Keratinocyte (primary cell): ENCODE results near the gene COL25A1. TPM values are rescaled to one million over a fixed set of nuclear protein-coding genes. Genes with fewer than 3 reads are reported as not detected.

Experiments
- DNase-seq: peaks from one replicate; pipeline ENCODE4 v3.0.0-alpha.2; 2011; ENCODE audit warnings: low read depth, missing footprints, low spot score
- FAIRE-seq: peaks from 2 replicates; lab custom pipeline; 2011; peaks lifted over from hg19 to GRCh38; lab: Jason Lieb, UNC
- H2AFZ ChIP-seq: 2 replicates; pipeline ENCODE4 v1.6.0; 2012; ENCODE audit warnings: low read length, control low read depth, inconsistent platforms; ENCODE audit not compliant: control insufficient read depth
- H3K27ac ChIP-seq: 2 replicates; pipeline ENCODE4 v1.5.1; 2011; ENCODE audit warnings: low read length; ENCODE audit not compliant: control insufficient read depth, insufficient read depth
- H3K27me3 ChIP-seq: 3 replicates; pipeline ENCODE4 v1.6.0; 2011; ENCODE audit warnings: low read length; ENCODE audit not compliant: control insufficient read depth, insufficient read depth; ENCODE audit errors: extremely low read depth
- H3K36me3 ChIP-seq, 2 experiments: 2 replicates in 1 of 2; 3 replicates in 1 of 2; pipeline ENCODE4 v1.5.1; 2011; ENCODE audit warnings: low read length in 2 of 2, mild to moderate bottlenecking in 1 of 2; ENCODE audit not compliant: control insufficient read depth in 2 of 2, insufficient read depth in 2 of 2; ENCODE audit errors: extremely low read depth in 1 of 2
- H3K4me1 ChIP-seq: 3 replicates; pipeline ENCODE4 v1.5.1; 2011; ENCODE audit warnings: low read length; ENCODE audit not compliant: control insufficient read depth, insufficient read depth; ENCODE audit errors: extremely low read depth
- H3K4me2 ChIP-seq: 3 replicates; pipeline ENCODE4 v1.6.0; 2011; ENCODE audit warnings: low read depth, low read length; ENCODE audit not compliant: control insufficient read depth, insufficient read depth; ENCODE audit errors: extremely low read depth
- H3K4me3 ChIP-seq, 3 experiments: fragments of 200-600 bp in 1 of 3; sonication (generic) in 1 of 3; 2 replicates in 2 of 3; 3 replicates in 1 of 3; pipeline ENCODE4 v1.5.1; 2011 to 2016; ENCODE audit warnings: low read length in 3 of 3, mild to moderate bottlenecking in 3 of 3, control low read depth in 2 of 3, inconsistent platforms in 1 of 3, low read depth in 1 of 3, mixed read lengths in 1 of 3, mixed run types in 1 of 3, moderate library complexity in 1 of 3; ENCODE audit not compliant: control insufficient read depth in 2 of 3, insufficient read depth in 2 of 3; ENCODE audit errors: extremely low read depth in 1 of 3
- H3K79me2 ChIP-seq: 2 replicates; pipeline ENCODE4 v1.6.0; 2012; ENCODE audit warnings: low read length; ENCODE audit not compliant: control insufficient read depth, insufficient read depth
- H3K9ac ChIP-seq: 3 replicates; pipeline ENCODE4 v1.6.0; 2011; ENCODE audit warnings: low read length; ENCODE audit not compliant: control insufficient read depth, insufficient read depth; ENCODE audit errors: extremely low read depth
- H3K9me1 ChIP-seq: 3 replicates; pipeline ENCODE4 v1.6.0; 2011; ENCODE audit warnings: low read length; ENCODE audit not compliant: control insufficient read depth, insufficient read depth; ENCODE audit errors: extremely low read depth
- H3K9me3 ChIP-seq: 2 replicates; pipeline ENCODE4 v1.5.1; 2012; ENCODE audit warnings: low read depth, low read length; ENCODE audit not compliant: control insufficient read depth
- H4K20me1 ChIP-seq: 3 replicates; pipeline ENCODE4 v1.6.0; 2011; ENCODE audit warnings: low read length; ENCODE audit not compliant: control insufficient read depth, insufficient read depth; ENCODE audit errors: extremely low read depth
- CTCF ChIP-seq, 3 experiments: IDR thresholded peaks in 1 of 3; conservative IDR thresholded peaks in 1 of 3; optimal IDR thresholded peaks in 1 of 3; 2 replicates in 2 of 3; 3 replicates in 1 of 3; pipeline versions ENCODE3 to v1.5.1; 2011; ENCODE audit warnings: low read length in 3 of 3, mild to moderate bottlenecking in 3 of 3, moderate library complexity in 2 of 3, control low read depth in 1 of 3, inconsistent platforms in 1 of 3; ENCODE audit not compliant: insufficient read depth in 2 of 3; ENCODE audit errors: extremely low read depth in 1 of 3
- EZH2 ChIP-seq: IDR thresholded peaks from one replicate; pipeline ENCODE4 v1.6.1; 2012; ENCODE audit warnings: inconsistent platforms, mild to moderate bottlenecking, low read length, moderate library complexity
- dilution Hi-C: fragments of 300-500 bp; cut with MboI; formaldehyde crosslinking; loops from one replicate; pipeline ENCODE4 v1.7.0; 2020; ENCODE audit warnings: low sequenced_read_pairs; ENCODE audit not compliant: extremely low pct_ligation_motif_present
- polyA plus RNA-seq, 5 experiments: library from polyadenylated mRNA; depleted of rRNA in 3 of 5; stranded (reverse) in 3 of 5; stranded (forward) in 1 of 5; unstranded in 1 of 5; fragments of >200 nt; gene quantifications; 1 replicate in 1 of 5; 2 replicates in 3 of 5; 3 replicates in 1 of 5; pipeline versions ENCODE4 v1.2.1 to v1.2.3, GENCODE V29; 2011 to 2012; ENCODE audit warnings: missing spikeins in 2 of 5, low read depth in 1 of 5, low replicate concordance in 1 of 5

Gene COL25A1
- polyA plus RNA-seq, 1 donor (not counting 4 experiments of a cell fraction or from before 2014, with no cell fraction given): not detected

- Histone ChIP-seq H3K9ac (no peak overlapping the region), H3K79me2 (no peaks in the 10 kb centered on the region), H4K20me1 (no peaks in the 10 kb centered on the region), H3K4me1 (no peaks in the 10 kb centered on the region), H3K27me3 (no peaks in the 10 kb centered on the region), H3K27ac (no peak overlapping the region), H3K9me3 (no peaks in the 10 kb centered on the region), H2AFZ (no peak overlapping the region), H3K9me1 (no peaks in the 10 kb centered on the region), H3K36me3 (no peaks in the 10 kb centered on the region), H3K4me3 (no peak overlapping the region), H3K4me2 (no peak overlapping the region)
- DNase-seq (no peak), FAIRE-seq (no peak)
- no peak for TF ChIP-seq CTCF (optimal IDR thresholded peaks at IDR 0.05 in 1 of 3, IDR thresholded peaks at IDR 0.05 in 1 of 3, conservative IDR thresholded peaks at IDR 0.05 in 1 of 3; ENCODE audit: extremely low read depth in 1 of 3, insufficient read depth in 2 of 3, low read length in 3 of 3)
- TF ChIP-seq EZH2: no peak
- dilution Hi-C loops: no loop called here
These were observed 268.5 kb downstream of the COL25A1 start for GRCh38 chr4:109033993-109034392.

DNA sequence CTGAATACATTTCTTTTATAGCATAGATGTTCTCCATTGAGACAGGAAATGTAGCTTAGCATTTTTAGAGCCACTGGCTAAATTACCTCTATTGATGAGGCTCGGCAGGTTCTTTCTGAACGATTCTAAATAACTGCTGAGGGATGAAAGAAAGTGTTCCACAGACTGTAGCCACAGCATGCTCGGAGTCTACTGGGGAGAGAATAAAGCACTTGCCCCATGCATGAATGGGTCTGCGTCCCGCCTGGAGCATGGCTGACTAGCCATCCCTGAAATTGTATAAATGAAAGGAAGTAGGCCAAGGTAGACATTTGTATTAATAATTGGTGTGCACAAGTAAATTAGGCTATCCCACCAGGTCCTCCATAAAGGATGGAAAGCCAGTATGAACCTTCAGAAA, 269.8 kb downstream of the COL25A1 start:
- FAIRE-seq: no peak
- Histone ChIP-seq H3K27me3 (no peaks in the 10 kb centered on the region), H3K4me1 (no peaks in the 10 kb centered on the region), H3K4me3 (no peak overlapping the region), H3K79me2 (no peaks in the 10 kb centered on the region), H3K9me1 (no peaks in the 10 kb centered on the region), H3K9ac (no peak overlapping the region), H3K27ac (no peak overlapping the region), H3K9me3 (no peaks in the 10 kb centered on the region), H2AFZ (no peak overlapping the region), H3K36me3 (no peaks in the 10 kb centered on the region), H4K20me1 (no peaks in the 10 kb centered on the region), H3K4me2 (no peak overlapping the region)
- no peak for DNase-seq
- no peak for TF ChIP-seq CTCF (optimal IDR thresholded peaks at IDR 0.05 in 1 of 3, IDR thresholded peaks at IDR 0.05 in 1 of 3, conservative IDR thresholded peaks at IDR 0.05 in 1 of 3; ENCODE audit: extremely low read depth in 1 of 3, insufficient read depth in 2 of 3, low read length in 3 of 3)
- TF ChIP-seq EZH2: no peak
- dilution Hi-C loops: no loop called here
